ENCODE measurements around the gene NODAL.
"Not testable (repeated sequence)": the region's sequence is repeated elsewhere in the genome, so short reads cannot be mapped to it uniquely, and the experiment has no call there.

The NODAL gene

GRCh38 chr10:70441161-70441894 is at the start of gene NODAL:
Gene NODAL (minus strand): TSS chr10:70441681. CDS start chr10:70441667, 14 bp downstream.
- no peak for DNase-seq (ENCODE audit: low spot score)

- no peak for DNase-seq (ENCODE audit: low spot score)
These were observed 48.7 kb upstream of the NODAL start for GRCh38 chr10:70490142-70490541.

- DNase-seq (ENCODE audit: low spot score) = no peak
These were observed 46.3 kb upstream of the NODAL start for GRCh38 chr10:70487824-70488223.

DNA sequence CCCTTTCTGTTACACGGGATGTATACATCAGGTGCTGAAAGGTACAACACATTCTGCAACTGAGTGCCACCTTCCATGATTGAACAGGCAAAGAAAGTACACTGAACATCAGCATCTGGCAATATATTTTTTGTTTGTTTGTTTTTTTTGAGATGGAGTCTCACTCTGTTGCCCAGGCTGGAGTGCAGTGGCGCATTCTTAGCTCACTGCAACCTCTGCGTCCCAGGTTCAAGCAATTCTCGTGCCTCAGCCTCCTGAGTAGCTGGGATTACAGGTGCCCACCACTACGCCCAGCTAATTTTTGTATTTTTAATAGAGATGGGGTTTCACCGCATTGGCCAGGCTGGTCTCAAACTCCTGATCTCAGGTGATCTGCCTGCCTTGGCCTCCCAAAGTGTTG is 42.4 kb upstream of the NODAL start:
- DNase-seq (ENCODE audit: low spot score) = not testable (repeated sequence)

DNA sequence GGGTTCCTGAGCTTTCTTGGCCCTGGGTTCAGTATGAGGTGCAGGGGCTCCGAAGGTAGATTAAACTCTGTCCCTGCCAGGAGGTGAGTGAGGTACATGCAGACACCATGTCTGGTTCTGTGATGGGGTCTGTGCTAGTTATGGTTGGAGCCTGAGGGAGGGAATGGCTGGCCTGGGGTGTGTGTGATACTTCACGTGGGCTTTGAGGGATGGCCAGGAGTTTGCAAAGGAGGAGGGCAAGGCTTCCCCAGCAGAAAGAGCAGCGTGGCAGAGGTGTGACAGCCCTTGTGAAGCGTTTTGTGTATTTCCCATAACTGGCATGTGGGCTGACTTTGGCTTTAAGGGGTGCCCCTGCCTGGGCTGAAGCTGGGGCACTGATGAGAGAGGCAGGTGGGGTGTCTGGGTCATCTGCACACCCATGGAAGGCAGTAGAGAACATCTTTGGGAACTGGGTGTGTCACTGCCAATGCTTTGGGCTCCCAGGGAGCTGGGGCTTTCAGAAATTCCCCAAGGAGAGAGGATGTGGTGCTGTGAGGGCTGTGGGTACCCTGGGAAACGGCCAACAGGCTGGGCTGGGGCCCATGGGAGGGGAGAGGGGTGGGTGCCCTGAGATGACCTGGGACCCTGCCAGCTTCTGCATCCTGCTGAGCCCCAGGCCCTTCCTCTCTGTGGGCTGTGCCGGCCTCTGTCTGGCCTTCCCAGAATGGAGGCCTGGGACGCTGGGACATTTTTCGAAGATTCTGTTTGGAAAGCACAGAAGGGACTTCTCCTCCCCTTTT is 41.7 kb upstream of the NODAL start:
- no peak for DNase-seq (ENCODE audit: low spot score)

GRCh38 chr10:70481831-70482530 is 40.5 kb upstream of the NODAL start:
- DNase-seq (ENCODE audit: low spot score) = no peak

GRCh38 chr10:70481105-70481504 is 39.6 kb upstream of the NODAL start:
- DNase-seq (ENCODE audit: low spot score) = no peak

DNA sequence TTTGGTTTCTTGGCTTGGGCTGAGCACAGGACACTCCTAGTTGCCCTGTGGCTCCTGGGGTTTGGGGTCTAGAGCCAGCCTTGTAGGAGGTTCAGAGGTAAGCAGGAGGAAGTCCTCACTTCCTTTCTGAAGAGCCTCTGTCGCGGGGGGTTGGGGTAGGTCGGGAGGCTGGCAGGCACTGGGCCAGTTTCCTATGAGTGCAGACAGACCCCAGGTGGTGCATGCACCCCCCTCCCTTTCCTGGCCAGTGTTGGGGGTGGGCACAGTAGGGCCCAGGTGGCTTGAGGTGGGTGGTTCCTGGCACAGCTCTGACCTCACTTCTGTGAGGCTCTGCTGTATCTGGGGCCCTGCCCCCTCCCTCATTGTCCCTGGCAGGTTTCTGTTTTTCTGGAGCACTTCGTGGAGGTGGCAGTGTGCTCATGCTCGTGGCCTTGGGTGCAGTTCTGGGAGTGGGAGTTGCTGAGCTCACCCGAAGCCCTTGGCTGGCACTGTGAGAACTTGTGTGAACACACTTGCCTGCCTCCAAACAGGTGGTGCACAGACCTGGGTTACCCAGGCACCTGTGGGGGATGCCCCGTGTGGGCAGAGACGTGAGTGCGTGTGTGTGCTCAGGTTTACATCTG is 38.9 kb upstream of the NODAL start:
- DNase-seq (ENCODE audit: low spot score) = no peak

- no peak for DNase-seq (ENCODE audit: low spot score)
These were observed 38.3 kb upstream of the NODAL start for GRCh38 chr10:70479626-70480238.

DNA sequence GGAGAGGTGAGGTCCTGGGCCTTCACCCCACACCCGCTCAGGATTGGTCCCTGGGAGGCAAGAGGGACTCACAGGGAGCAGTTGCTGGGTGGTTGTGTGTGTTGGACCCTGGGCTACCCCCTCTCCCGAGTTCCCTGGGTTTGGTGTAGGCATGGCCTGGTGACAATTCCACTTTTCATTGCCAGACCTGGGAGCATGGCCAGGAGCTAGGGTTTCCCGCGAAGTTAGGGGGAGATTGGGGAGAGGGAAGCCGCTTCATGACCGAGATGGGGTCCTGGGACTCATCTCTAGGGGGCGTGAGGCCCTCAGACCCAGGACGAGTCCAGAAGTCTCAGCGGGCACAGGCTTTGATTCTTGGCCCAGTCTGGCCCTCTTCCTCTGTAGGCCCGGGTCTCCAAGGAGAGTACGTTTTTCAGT is 37.7 kb upstream of the NODAL start:
- no peak for DNase-seq (ENCODE audit: low spot score)

DNA sequence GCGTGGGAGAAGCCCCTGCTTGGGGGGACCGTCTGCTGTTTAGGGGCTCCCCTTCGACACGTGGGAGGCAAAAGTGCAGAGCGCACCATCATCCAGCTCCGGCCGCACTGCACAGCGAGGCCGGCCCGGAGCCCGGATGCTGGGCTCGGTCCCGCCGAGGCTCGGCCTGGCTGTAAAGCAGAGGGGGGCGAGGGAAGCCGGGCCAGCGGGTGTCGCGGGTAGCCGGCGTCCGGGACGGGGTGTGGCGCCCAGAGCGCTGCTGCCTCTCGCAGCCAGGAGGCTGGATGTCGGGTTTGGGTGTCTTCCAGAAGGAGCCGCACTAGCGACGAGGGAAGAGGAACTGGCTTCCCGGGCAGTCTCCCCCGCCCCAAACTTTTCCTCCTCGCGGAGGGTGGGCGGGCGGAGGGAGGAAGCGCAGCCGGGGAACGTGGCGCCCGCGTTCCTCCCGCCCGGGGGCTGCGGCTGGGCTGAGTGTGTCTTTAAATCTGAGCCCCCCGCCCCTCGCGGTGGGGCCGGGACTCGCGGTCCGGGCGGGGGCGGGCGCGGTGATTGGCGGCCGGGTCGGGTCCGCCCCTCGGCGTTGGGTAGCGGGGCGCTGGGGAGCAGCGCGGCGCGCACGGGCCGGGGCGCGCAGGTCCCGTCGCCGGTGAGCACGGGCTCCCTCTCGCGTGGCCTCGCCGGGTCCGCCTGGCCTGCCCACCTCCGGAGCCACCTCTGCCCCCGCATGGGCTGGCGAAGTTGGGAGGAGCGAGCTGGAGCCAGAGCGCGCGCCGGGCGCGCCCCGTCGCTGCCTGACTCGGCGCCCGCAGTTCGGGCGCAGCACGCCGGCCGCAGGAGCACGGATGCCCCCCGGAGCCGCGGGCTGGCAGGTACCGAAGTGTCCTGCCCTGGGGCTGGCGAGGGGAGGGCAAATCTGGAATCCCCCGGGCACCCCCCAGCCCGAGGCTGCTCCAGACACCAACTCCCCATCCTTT is 37.0 kb upstream of the NODAL start, which contains the start of gene PALD1:
PALD1 (plus strand) TSS at position 577 of the 974 bp plus-strand sequence. CDS start 47,185 bp downstream, outside the sequence.
- peak; percentile 60 for DNase-seq (ENCODE audit: low spot score)

GRCh38 chr10:70477661-70478162 is 36.2 kb upstream of the NODAL start:
- DNase-seq (ENCODE audit: low spot score) = no peak

- DNase-seq (ENCODE audit: low spot score) = no peak
These were observed 35.0 kb upstream of the NODAL start for GRCh38 chr10:70476249-70477035.

- no peak for DNase-seq (ENCODE audit: low spot score)
These were observed 34.2 kb upstream of the NODAL start for GRCh38 chr10:70475661-70476060.

- no peak for DNase-seq (ENCODE audit: low spot score)
These were observed 33.3 kb upstream of the NODAL start for GRCh38 chr10:70474780-70475179.

- DNase-seq (ENCODE audit: low spot score) = no peak
These were observed 31.4 kb upstream of the NODAL start for GRCh38 chr10:70472799-70473454.

GRCh38 chr10:70466951-70467350 is 25.5 kb upstream of the NODAL start:
- DNase-seq (ENCODE audit: low spot score) = no peak

GRCh38 chr10:70465832-70466231 is 24.4 kb upstream of the NODAL start:
- DNase-seq (ENCODE audit: low spot score) = no peak

GRCh38 chr10:70465278-70465677 is 23.8 kb upstream of the NODAL start:
- DNase-seq (ENCODE audit: low spot score) = no peak
